ENCODE measurements around the gene USO1.

GRCh38 chr4:75705198-75705977 is 19.0 kb upstream of the USO1 start:
- TF ChIP-seq, protein P1, sequence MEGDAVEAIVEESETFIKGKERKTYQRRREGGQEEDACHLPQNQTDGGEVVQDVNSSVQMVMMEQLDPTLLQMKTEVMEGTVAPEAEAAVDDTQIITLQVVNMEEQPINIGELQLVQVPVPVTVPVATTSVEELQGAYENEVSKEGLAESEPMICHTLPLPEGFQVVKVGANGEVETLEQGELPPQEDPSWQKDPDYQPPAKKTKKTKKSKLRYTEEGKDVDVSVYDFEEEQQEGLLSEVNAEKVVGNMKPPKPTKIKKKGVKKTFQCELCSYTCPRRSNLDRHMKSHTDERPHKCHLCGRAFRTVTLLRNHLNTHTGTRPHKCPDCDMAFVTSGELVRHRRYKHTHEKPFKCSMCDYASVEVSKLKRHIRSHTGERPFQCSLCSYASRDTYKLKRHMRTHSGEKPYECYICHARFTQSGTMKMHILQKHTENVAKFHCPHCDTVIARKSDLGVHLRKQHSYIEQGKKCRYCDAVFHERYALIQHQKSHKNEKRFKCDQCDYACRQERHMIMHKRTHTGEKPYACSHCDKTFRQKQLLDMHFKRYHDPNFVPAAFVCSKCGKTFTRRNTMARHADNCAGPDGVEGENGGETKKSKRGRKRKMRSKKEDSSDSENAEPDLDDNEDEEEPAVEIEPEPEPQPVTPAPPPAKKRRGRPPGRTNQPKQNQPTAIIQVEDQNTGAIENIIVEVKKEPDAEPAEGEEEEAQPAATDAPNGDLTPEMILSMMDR (IDR thresholded peaks at IDR 0.05), result no peak
- TF ChIP-seq POLR2A (IDR thresholded peaks at IDR 0.05) (no peak), EP300 (IDR thresholded peaks at IDR 0.05) (no peak), POLR2AphosphoS5 (IDR thresholded peaks at IDR 0.05) (no peak)
